HCT116 (cell line): ENCODE results near the gene PCCA. TPM values are rescaled to one million over a fixed set of nuclear protein-coding genes. Genes with fewer than 3 reads are reported as not detected.

Experiments
- ATAC-seq: fragments of 200-7000 bp; cut with Tn5 transposase; 2 replicates; pipeline ENCODE4 v1.9.1; 2020; ENCODE audit warnings: mild to moderate bottlenecking, moderate library complexity
- BruUV-seq: library from RNA; stranded (reverse); fragments of 400-500 nt; replicated peaks from 2 replicates; lab custom pipeline; 2021; lab: Mats Ljungman, UMichigan
- CTCF ChIA-PET: fragments of 300-600 bp; sonication (Branson Sonifier 250); formaldehyde crosslinking; loops from one replicate; lab custom pipeline; 2021; ENCODE audit warnings: antibody characterized with exemption; lab: Charles Lee
- POLR2A ChIA-PET: fragments of 300-600, 350-600 bp; sonication (Branson Sonifier 250); formaldehyde crosslinking; loops from one replicate; lab custom pipeline; 2021; ENCODE audit warnings: antibody characterized with exemption; lab: Charles Lee
- RAD21 ChIA-PET, 2 experiments: fragments of 300-600 bp; sonication (Branson Sonifier 250); formaldehyde crosslinking; loops; one replicate each; lab custom pipeline; 2023; ENCODE audit warnings: low total read pairs in 2 of 2; ENCODE audit not compliant: uncharacterized antibody in 2 of 2, unreplicated experiment in 2 of 2, low non-redundant PET in 1 of 2; lab: Charles Lee
- DNase-seq: peaks from one replicate; pipeline ENCODE4 v3.0.0-alpha.2; 2010; ENCODE audit warnings: low read depth, low spot score
- H2AFZ ChIP-seq: fragments of 200-600 bp; shearing (Covaris generic), sonication (generic); 2 replicates; pipeline ENCODE4 v1.6.1; 2017; ENCODE audit warnings: low read depth, mixed run types, mixed read lengths, antibody characterized with exemption, low read length; ENCODE audit not compliant: poor library complexity, severe bottlenecking
- H3K27ac ChIP-seq: 2 replicates; pipeline ENCODE4 v1.5.1; 2012; ENCODE audit warnings: low read depth, low read length
- H3K27me3 ChIP-seq: fragments of 200-600 bp; sonication (generic); 2 replicates; pipeline ENCODE4 v1.6.1; 2016; ENCODE audit warnings: mixed run types, low read length, mixed read lengths; ENCODE audit not compliant: insufficient read depth
- H3K36me3 ChIP-seq, 2 experiments: fragments of 200-500 bp in 1 of 2; fragments of 200-600 bp in 1 of 2; sonication (Bioruptor generic) in 1 of 2; sonication (generic) in 1 of 2; 2 replicates each; pipeline versions ENCODE4 v1.5.1 to v1.6.1; 2014 to 2016; ENCODE audit warnings: low read length in 2 of 2, inconsistent platforms in 1 of 2, mixed read lengths in 1 of 2, mixed run types in 1 of 2; ENCODE audit not compliant: insufficient read depth in 2 of 2, control insufficient read depth in 1 of 2
- H3K4me1 ChIP-seq, 2 experiments: fragments of 200-600 bp in 1 of 2; sonication (generic) in 1 of 2; 2 replicates each; pipeline versions ENCODE4 v1.5.1 to v1.6.1; 2012 to 2017; ENCODE audit warnings: low read length in 2 of 2, inconsistent platforms in 1 of 2, mild to moderate bottlenecking in 1 of 2, mixed read lengths in 1 of 2, mixed run types in 1 of 2, moderate library complexity in 1 of 2; ENCODE audit not compliant: insufficient read depth in 2 of 2, control insufficient read depth in 1 of 2
- H3K4me2 ChIP-seq: fragments of 200-600 bp; sonication (generic); 2 replicates; pipeline ENCODE4 v1.6.1; 2017; ENCODE audit warnings: mixed run types, low read length, mixed read lengths
- H3K4me3 ChIP-seq, 2 experiments: fragments of 200-600 bp in 1 of 2; sonication (generic) in 1 of 2; replicated peaks in 1 of 2; 2 replicates each; pipeline ENCODE4 v1.5.1; 2011 to 2016; ENCODE audit warnings: low read length in 2 of 2, control low read depth in 1 of 2, low read depth in 1 of 2, mild to moderate bottlenecking in 1 of 2, mixed read lengths in 1 of 2, mixed run types in 1 of 2
- H3K79me2 ChIP-seq: fragments of 200-600 bp; sonication (generic); 2 replicates; pipeline ENCODE4 v1.6.1; 2017; ENCODE audit warnings: mild to moderate bottlenecking, mixed run types, low read length, moderate library complexity, mixed read lengths; ENCODE audit not compliant: insufficient read depth
- H3K9ac ChIP-seq: fragments of 200-600 bp; sonication (generic); 2 replicates; pipeline ENCODE4 v1.6.1; 2016; ENCODE audit warnings: low read length, mixed read lengths
- H3K9me2 ChIP-seq: fragments of 200-600 bp; sonication (generic), shearing (Covaris generic); 2 replicates; pipeline ENCODE4 v1.6.1; 2017; ENCODE audit warnings: mixed run types, mild to moderate bottlenecking, moderate library complexity; ENCODE audit not compliant: insufficient read depth
- H3K9me3 ChIP-seq, 2 experiments: fragments of 200-500 bp in 1 of 2; fragments of 200-600 bp in 1 of 2; sonication (Bioruptor generic) in 1 of 2; sonication (generic) in 1 of 2; 2 replicates each; pipeline ENCODE4 v1.6.1; 2014 to 2017; ENCODE audit warnings: low read length in 2 of 2, mixed read lengths in 2 of 2, inconsistent platforms in 1 of 2, low read depth in 1 of 2, mild to moderate bottlenecking in 1 of 2, mixed run types in 1 of 2, moderate library complexity in 1 of 2; ENCODE audit not compliant: control insufficient read depth in 1 of 2, insufficient read depth in 1 of 2
- H4K20me1 ChIP-seq: fragments of 200-600 bp; sonication (generic), shearing (Covaris generic); 2 replicates; pipeline ENCODE4 v1.6.1; 2017; ENCODE audit warnings: mixed run types, mild to moderate bottlenecking, moderate library complexity; ENCODE audit not compliant: insufficient read depth
- CBX3 ChIP-seq: IDR thresholded peaks from 2 replicates; pipeline ENCODE4 v1.6.1; 2012; ENCODE audit warnings: low read depth
- CEBPB ChIP-seq: IDR thresholded peaks from 2 replicates; pipeline ENCODE4 v1.6.1; 2012; ENCODE audit warnings: low read depth
- ELF1 ChIP-seq: IDR thresholded peaks from 2 replicates; pipeline ENCODE4 v1.6.1; 2012; ENCODE audit warnings: low read depth, borderline replicate concordance
- EZH2 ChIP-seq: fragments of 200-600 bp; sonication (generic); IDR thresholded peaks from 2 replicates; pipeline ENCODE4 v1.6.1; 2017; ENCODE audit warnings: antibody characterized with exemption, mixed run types
- EZH2phosphoT487 ChIP-seq: fragments of 200-600 bp; IDR thresholded peaks from 2 replicates; pipeline ENCODE4 v1.6.1; 2018; ENCODE audit warnings: antibody characterized with exemption, borderline replicate concordance
- FOSL1 ChIP-seq: IDR thresholded peaks from 2 replicates; pipeline ENCODE4 v1.6.1; 2012; ENCODE audit warnings: low read depth
- JUND ChIP-seq: IDR thresholded peaks from 2 replicates; pipeline ENCODE4 v1.6.1; 2012
- MAX ChIP-seq: IDR thresholded peaks from 2 replicates; pipeline ENCODE4 v1.6.1; 2012
- RAD21 ChIP-seq: IDR thresholded peaks from 2 replicates; pipeline ENCODE4 v1.6.1; 2012; ENCODE audit warnings: low read depth, mild to moderate bottlenecking
- REST ChIP-seq: IDR thresholded peaks from 2 replicates; pipeline ENCODE4 v1.6.1; 2012; ENCODE audit warnings: low read depth
- SIN3A ChIP-seq: IDR thresholded peaks from 2 replicates; pipeline ENCODE4 v1.6.1; 2012; ENCODE audit warnings: low read depth
- SP1 ChIP-seq: IDR thresholded peaks from 2 replicates; pipeline ENCODE4 v1.6.1; 2012; ENCODE audit warnings: low read depth
- SRF ChIP-seq: IDR thresholded peaks from 2 replicates; pipeline ENCODE4 v1.6.1; 2012; ENCODE audit warnings: low read depth
- TCF7L2 ChIP-seq: IDR thresholded peaks from 2 replicates; pipeline ENCODE4 v1.7.0; 2011; ENCODE audit warnings: borderline replicate concordance, inconsistent platforms; ENCODE audit not compliant: insufficient read depth, insufficient read length; ENCODE audit errors: extremely low read depth
- YY1 ChIP-seq: IDR thresholded peaks from 2 replicates; pipeline ENCODE4 v1.6.1; 2011; ENCODE audit warnings: low read length, low read depth, moderate library complexity, mild to moderate bottlenecking; ENCODE audit not compliant: insufficient replicate concordance; ENCODE audit errors: extremely low read depth
- ZFX ChIP-seq: fragments of 450-650 bp; IDR thresholded peaks from 2 replicates; pipeline ENCODE4 v1.6.1; 2017
- intact Hi-C: fragments of 100-400 bp; cut with micrococcal nuclease; formaldehyde crosslinking; loops from 2 replicates; pipeline ENCODE4 v1.10.0; 2022
- total RNA-seq: library from RNA; stranded (reverse); gene quantifications from one replicate; pipeline ENCODE4 v1.2.1, GENCODE V29; 2021; ENCODE audit not compliant: unreplicated experiment

PCCA gene
- total RNA-seq, 1 experiment from 2014 or later: 23.0 TPM

- TF ChIP-seq RAD21: no peak
- TF ChIP-seq CBX3: no peak
- TF ChIP-seq YY1: no peak
- no peak for TF ChIP-seq ELF1
- no peak for TF ChIP-seq EZH2phosphoT487
- no peak for TF ChIP-seq EZH2
Observed at GRCh38 chr13:100443998-100444328, 355.1 kb downstream of the PCCA start (continued).

- no peak for ATAC-seq
- no peaks in the 10 kb centered on the region; the same call in 1 of the 2 replicates for H3K27me3 ChIP-seq
- no peaks in the 10 kb centered on the region for H3K36me3 ChIP-seq
- no peak overlapping the region for H3K9ac ChIP-seq
- CTCF ChIA-PET: no interaction called here
- H3K4me2 ChIP-seq: no peak overlapping the region
- TF ChIP-seq SIN3A: no peak
- no peak for TF ChIP-seq JUND
- no peak for TF ChIP-seq EZH2
- TF ChIP-seq ELF1: no peak
- TF ChIP-seq TCF7L2: no peak
- TF ChIP-seq SRF: no peak
- TF ChIP-seq YY1: no peak
- TF ChIP-seq MAX: no peak
- TF ChIP-seq ZFX: no peak
- TF ChIP-seq REST: no peak
- TF ChIP-seq EZH2phosphoT487: no peak
- TF ChIP-seq SP1: no peak
- TF ChIP-seq CEBPB: no peak
- no peak for TF ChIP-seq FOSL1
- TF ChIP-seq, all 23 proteins: peak for 0
- intact Hi-C loops: no loop called here
- Histone ChIP-seq H3K4me3 (no peak overlapping the region), H3K79me2 (no peaks in the 10 kb centered on the region), H3K9me2 (no peaks in the 10 kb centered on the region), H4K20me1 (no peaks in the 10 kb centered on the region), H3K4me1 (peaks cover 21 to 33% of the 10 kb centered on the region in 2 experiments), H3K9me3 (no peaks in the 10 kb centered on the region), H2AFZ (no peak overlapping the region), H3K27ac (no peak overlapping the region)
- RAD21 ChIA-PET: no interaction called here
- no TSS peak for BruUV-seq
- POLR2A ChIA-PET: no interaction called here
- no peak for DNase-seq
Observed at GRCh38 chr13:100447831-100448230, 358.9 kb downstream of the PCCA start.
